ENCODE data around the gene KYAT1.

GRCh38 chr9:128885798-128886197, 4.0 kb upstream of the KYAT1 start:
- TF ChIP-seq, protein P1, sequence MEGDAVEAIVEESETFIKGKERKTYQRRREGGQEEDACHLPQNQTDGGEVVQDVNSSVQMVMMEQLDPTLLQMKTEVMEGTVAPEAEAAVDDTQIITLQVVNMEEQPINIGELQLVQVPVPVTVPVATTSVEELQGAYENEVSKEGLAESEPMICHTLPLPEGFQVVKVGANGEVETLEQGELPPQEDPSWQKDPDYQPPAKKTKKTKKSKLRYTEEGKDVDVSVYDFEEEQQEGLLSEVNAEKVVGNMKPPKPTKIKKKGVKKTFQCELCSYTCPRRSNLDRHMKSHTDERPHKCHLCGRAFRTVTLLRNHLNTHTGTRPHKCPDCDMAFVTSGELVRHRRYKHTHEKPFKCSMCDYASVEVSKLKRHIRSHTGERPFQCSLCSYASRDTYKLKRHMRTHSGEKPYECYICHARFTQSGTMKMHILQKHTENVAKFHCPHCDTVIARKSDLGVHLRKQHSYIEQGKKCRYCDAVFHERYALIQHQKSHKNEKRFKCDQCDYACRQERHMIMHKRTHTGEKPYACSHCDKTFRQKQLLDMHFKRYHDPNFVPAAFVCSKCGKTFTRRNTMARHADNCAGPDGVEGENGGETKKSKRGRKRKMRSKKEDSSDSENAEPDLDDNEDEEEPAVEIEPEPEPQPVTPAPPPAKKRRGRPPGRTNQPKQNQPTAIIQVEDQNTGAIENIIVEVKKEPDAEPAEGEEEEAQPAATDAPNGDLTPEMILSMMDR (IDR thresholded peaks at IDR 0.05; ENCODE audit: control extremely low read depth in 1 of 3, insufficient read depth in 1 of 3, low read depth in 1 of 3, low read length in 3 of 3): no peak
- TF ChIP-seq EZH2 (IDR thresholded peaks at IDR 0.05; ENCODE audit: low read depth, low read length, severe bottlenecking): no peak
- no peak for TF ChIP-seq TAF1 (IDR thresholded peaks at IDR 0.05; ENCODE audit: low read depth, low read length)
- no peak for TF ChIP-seq SP4 (IDR thresholded peaks at IDR 0.05; ENCODE audit: low read length)
- no peak for TF ChIP-seq JUN (IDR thresholded peaks at IDR 0.05; ENCODE audit: low read depth, low read length)
- no peak for TF ChIP-seq EP300 (IDR thresholded peaks at IDR 0.05; ENCODE audit: borderline replicate concordance in 1 of 2, low read depth in 2 of 2, low read length in 2 of 2)
- no peak for TF ChIP-seq GABPA (IDR thresholded peaks at IDR 0.05; ENCODE audit: borderline replicate concordance, insufficient read depth, low read length)
- no peak for TF ChIP-seq CEBPB (IDR thresholded peaks at IDR 0.05; ENCODE audit: low read depth, low read length)
- TF ChIP-seq POLR2AphosphoS5 (IDR thresholded peaks at IDR 0.05; ENCODE audit: low read depth, low read length): no peak
- TF ChIP-seq ATF2 (IDR thresholded peaks at IDR 0.05; ENCODE audit: low read length): no peak
- no peak for TF ChIP-seq E2F6 (IDR thresholded peaks at IDR 0.05)
- no peak for TF ChIP-seq EGR1 (IDR thresholded peaks at IDR 0.05; ENCODE audit: borderline replicate concordance, low read depth, low read length)

Data from H1 (cell line).